ENCODE measurements around the gene TTC33. TPM values are rescaled to one million over a fixed set of nuclear protein-coding genes. Genes with fewer than 3 reads are reported as not detected.

TTC33 gene
- total and polyA plus RNA-seq, 2 of the 13 experiments (the other 11 are each of a cell fraction or from before 2014, with no cell fraction given) = 4.5 to 20.0 TPM

DNA sequence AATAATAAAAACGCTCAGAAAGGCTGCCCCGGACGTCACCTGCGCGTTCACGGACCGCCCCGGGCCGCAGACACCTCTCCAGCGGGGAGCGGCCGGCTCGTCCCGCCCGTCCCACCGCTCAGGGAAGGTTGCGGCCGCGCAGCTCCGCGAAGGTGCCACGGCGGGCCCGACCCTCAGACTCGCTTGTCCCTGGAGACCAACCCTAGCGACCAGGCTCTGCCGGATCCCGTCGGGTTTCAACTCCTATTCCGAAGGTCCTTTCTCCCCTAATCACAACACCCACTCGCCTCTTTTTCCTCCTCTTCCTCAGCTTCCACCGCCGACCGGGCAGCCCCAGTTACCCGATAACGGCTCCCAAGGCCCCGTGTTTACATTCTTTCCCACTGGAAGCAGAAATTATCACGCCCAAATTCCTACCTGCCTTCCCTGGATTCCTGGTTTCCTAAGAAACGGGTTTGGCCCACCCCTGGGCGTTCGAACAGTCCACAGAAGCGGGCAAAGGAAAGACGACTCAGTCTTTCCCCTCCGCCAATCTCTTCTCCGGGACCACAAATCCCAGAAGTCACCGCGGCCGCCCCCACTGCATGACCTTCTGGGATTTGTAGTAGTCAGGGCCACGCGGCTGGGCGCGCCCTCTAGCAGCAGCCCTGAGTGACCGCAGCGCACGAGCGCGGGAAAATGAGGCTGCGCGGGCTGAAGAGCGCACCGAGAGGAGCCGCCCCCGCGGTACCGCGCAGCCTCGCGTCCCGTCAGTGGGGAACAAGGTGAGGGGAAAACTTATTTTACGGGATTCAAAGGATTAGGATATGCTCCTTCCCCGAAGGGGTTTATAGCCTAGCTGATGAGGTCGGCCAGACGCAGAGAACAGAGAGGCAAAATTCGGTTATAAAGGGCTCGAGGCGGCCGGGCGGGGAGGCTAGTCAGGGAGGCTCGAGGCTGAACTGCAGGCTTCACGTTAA is at the start of gene TTC33 (continued):
- TF ChIP-seq SRF (IDR thresholded peaks at IDR 0.05; ENCODE audit: low read depth, low read length) = no peak
- no peak for TF ChIP-seq RFX1 (IDR thresholded peaks at IDR 0.05)
- TF ChIP-seq, protein P1, sequence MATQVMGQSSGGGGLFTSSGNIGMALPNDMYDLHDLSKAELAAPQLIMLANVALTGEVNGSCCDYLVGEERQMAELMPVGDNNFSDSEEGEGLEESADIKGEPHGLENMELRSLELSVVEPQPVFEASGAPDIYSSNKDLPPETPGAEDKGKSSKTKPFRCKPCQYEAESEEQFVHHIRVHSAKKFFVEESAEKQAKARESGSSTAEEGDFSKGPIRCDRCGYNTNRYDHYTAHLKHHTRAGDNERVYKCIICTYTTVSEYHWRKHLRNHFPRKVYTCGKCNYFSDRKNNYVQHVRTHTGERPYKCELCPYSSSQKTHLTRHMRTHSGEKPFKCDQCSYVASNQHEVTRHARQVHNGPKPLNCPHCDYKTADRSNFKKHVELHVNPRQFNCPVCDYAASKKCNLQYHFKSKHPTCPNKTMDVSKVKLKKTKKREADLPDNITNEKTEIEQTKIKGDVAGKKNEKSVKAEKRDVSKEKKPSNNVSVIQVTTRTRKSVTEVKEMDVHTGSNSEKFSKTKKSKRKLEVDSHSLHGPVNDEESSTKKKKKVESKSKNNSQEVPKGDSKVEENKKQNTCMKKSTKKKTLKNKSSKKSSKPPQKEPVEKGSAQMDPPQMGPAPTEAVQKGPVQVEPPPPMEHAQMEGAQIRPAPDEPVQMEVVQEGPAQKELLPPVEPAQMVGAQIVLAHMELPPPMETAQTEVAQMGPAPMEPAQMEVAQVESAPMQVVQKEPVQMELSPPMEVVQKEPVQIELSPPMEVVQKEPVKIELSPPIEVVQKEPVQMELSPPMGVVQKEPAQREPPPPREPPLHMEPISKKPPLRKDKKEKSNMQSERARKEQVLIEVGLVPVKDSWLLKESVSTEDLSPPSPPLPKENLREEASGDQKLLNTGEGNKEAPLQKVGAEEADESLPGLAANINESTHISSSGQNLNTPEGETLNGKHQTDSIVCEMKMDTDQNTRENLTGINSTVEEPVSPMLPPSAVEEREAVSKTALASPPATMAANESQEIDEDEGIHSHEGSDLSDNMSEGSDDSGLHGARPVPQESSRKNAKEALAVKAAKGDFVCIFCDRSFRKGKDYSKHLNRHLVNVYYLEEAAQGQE (IDR thresholded peaks at IDR 0.05; ENCODE audit: borderline replicate concordance in 1 of 2, low read depth in 1 of 2, low read length in 2 of 2) = no peak
- TF ChIP-seq KDM6A (CRISPR knock-in tag; IDR thresholded peaks at IDR 0.05; ENCODE audit: low read depth) = no peak
- peak; percentile 57 for TF ChIP-seq CEBPG (CRISPR knock-in tag; IDR thresholded peaks at IDR 0.05)
- TF ChIP-seq TOE1 (CRISPR knock-in tag; IDR thresholded peaks at IDR 0.05) = no peak
- TF ChIP-seq, protein P2, sequence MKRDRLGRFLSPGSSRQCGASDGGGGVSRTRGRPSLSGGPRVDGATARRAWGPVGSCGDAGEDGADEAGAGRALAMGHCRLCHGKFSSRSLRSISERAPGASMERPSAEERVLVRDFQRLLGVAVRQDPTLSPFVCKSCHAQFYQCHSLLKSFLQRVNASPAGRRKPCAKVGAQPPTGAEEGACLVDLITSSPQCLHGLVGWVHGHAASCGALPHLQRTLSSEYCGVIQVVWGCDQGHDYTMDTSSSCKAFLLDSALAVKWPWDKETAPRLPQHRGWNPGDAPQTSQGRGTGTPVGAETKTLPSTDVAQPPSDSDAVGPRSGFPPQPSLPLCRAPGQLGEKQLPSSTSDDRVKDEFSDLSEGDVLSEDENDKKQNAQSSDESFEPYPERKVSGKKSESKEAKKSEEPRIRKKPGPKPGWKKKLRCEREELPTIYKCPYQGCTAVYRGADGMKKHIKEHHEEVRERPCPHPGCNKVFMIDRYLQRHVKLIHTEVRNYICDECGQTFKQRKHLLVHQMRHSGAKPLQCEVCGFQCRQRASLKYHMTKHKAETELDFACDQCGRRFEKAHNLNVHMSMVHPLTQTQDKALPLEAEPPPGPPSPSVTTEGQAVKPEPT (CRISPR knock-in tag; IDR thresholded peaks at IDR 0.05; ENCODE audit: low read depth) = no peak; the same call in 1 of the 2 replicates
- TF ChIP-seq ZNF12 (CRISPR knock-in tag; IDR thresholded peaks at IDR 0.05) = peak; percentile 56; the same call in 1 of the 2 replicates
- no peak for TF ChIP-seq MED13 (CRISPR knock-in tag; IDR thresholded peaks at IDR 0.05)
- TF ChIP-seq FLYWCH1 (CRISPR knock-in tag; IDR thresholded peaks at IDR 0.05) = 0 out of 2 replicates have a peak, but pooled peaks have one; percentile 35
- TF ChIP-seq, protein P3, sequence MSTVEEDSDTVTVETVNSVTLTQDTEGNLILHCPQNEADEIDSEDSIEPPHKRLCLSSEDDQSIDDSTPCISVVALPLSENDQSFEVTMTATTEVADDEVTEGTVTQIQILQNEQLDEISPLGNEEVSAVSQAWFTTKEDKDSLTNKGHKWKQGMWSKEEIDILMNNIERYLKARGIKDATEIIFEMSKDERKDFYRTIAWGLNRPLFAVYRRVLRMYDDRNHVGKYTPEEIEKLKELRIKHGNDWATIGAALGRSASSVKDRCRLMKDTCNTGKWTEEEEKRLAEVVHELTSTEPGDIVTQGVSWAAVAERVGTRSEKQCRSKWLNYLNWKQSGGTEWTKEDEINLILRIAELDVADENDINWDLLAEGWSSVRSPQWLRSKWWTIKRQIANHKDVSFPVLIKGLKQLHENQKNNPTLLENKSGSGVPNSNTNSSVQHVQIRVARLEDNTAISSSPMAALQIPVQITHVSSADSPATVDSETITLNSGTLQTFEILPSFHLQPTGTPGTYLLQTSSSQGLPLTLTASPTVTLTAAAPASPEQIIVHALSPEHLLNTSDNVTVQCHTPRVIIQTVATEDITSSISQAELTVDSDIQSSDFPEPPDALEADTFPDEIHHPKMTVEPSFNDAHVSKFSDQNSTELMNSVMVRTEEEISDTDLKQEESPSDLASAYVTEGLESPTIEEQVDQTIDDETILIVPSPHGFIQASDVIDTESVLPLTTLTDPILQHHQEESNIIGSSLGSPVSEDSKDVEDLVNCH (CRISPR knock-in tag; IDR thresholded peaks at IDR 0.05) = no peak
- no peak for TF ChIP-seq MTF1 (CRISPR knock-in tag; IDR thresholded peaks at IDR 0.05)
- TF ChIP-seq, protein P4, sequence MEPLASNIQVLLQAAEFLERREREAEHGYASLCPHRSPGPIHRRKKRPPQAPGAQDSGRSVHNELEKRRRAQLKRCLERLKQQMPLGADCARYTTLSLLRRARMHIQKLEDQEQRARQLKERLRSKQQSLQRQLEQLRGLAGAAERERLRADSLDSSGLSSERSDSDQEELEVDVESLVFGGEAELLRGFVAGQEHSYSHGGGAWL (CRISPR knock-in tag; IDR thresholded peaks at IDR 0.05) = peak; percentile 82
- TF ChIP-seq ZNF891 (CRISPR knock-in tag; IDR thresholded peaks at IDR 0.05) = peak; percentile 80; the same call in 1 of the 2 replicates
- TF ChIP-seq NR1H2 (CRISPR knock-in tag; IDR thresholded peaks at IDR 0.05; ENCODE audit: borderline replicate concordance, low read depth) = no peak
- TF ChIP-seq, protein P5, sequence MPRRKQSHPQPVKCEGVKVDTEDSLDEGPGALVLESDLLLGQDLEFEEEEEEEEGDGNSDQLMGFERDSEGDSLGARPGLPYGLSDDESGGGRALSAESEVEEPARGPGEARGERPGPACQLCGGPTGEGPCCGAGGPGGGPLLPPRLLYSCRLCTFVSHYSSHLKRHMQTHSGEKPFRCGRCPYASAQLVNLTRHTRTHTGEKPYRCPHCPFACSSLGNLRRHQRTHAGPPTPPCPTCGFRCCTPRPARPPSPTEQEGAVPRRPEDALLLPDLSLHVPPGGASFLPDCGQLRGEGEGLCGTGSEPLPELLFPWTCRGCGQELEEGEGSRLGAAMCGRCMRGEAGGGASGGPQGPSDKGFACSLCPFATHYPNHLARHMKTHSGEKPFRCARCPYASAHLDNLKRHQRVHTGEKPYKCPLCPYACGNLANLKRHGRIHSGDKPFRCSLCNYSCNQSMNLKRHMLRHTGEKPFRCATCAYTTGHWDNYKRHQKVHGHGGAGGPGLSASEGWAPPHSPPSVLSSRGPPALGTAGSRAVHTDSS (CRISPR knock-in tag; conservative IDR thresholded peaks at IDR 0.05) = no peak
- TF ChIP-seq, protein P6, sequence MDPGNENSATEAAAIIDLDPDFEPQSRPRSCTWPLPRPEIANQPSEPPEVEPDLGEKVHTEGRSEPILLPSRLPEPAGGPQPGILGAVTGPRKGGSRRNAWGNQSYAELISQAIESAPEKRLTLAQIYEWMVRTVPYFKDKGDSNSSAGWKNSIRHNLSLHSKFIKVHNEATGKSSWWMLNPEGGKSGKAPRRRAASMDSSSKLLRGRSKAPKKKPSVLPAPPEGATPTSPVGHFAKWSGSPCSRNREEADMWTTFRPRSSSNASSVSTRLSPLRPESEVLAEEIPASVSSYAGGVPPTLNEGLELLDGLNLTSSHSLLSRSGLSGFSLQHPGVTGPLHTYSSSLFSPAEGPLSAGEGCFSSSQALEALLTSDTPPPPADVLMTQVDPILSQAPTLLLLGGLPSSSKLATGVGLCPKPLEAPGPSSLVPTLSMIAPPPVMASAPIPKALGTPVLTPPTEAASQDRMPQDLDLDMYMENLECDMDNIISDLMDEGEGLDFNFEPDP (CRISPR knock-in tag; conservative IDR thresholded peaks at IDR 0.05) = no peak
